Panc1 (cell line): ENCODE data around the gene EIF4ENIF1.
"Not testable (repeated sequence)": the region's sequence is repeated elsewhere in the genome, so short reads cannot be mapped to it uniquely, and the experiment has no call there.

Source experiments
- POLR2AphosphoS5 ChIP-seq: IDR thresholded peaks from 2 replicates; pipeline ENCODE4 v1.6.1; 2012; ENCODE audit warnings: mild to moderate bottlenecking, low read depth, low read length, moderate library complexity
- TF ChIP-seq, protein P1 (sequence below): fragments of 450-650 bp; IDR thresholded peaks from 2 replicates; pipeline ENCODE4 v1.5.1; 2017; ENCODE audit warnings: mild to moderate bottlenecking
- TF ChIP-seq, protein P2 (sequence below), 2 experiments: IDR thresholded peaks; 2 replicates each; pipeline ENCODE4 v1.6.1; 2011 to 2012; ENCODE audit warnings: low read depth in 2 of 2, control low read depth in 1 of 2, low read length in 1 of 2, mild to moderate bottlenecking in 1 of 2, moderate library complexity in 1 of 2; ENCODE audit not compliant: insufficient read depth in 1 of 2

DNA sequence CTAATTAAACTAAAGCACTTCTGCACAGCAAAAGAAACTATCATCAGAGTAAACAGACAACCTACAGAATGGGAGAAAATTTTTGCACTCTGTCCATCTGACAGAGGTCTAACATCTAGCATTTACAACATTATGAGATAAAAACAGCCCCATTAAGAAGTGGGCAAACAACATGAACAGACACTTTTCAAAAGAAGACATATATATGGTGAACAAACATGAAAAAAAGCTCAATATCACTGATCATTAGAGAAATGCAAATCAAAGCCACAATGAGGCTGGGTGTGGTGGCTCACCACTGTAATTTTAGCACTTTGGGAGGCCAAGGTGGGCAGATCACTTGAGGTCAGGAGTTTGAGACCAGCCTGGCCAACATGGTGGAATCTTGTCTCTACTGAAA lies 17.9 kb upstream of the EIF4ENIF1 start:
- TF ChIP-seq, protein P1, sequence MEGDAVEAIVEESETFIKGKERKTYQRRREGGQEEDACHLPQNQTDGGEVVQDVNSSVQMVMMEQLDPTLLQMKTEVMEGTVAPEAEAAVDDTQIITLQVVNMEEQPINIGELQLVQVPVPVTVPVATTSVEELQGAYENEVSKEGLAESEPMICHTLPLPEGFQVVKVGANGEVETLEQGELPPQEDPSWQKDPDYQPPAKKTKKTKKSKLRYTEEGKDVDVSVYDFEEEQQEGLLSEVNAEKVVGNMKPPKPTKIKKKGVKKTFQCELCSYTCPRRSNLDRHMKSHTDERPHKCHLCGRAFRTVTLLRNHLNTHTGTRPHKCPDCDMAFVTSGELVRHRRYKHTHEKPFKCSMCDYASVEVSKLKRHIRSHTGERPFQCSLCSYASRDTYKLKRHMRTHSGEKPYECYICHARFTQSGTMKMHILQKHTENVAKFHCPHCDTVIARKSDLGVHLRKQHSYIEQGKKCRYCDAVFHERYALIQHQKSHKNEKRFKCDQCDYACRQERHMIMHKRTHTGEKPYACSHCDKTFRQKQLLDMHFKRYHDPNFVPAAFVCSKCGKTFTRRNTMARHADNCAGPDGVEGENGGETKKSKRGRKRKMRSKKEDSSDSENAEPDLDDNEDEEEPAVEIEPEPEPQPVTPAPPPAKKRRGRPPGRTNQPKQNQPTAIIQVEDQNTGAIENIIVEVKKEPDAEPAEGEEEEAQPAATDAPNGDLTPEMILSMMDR: not testable (repeated sequence)
- not testable (repeated sequence) for TF ChIP-seq POLR2AphosphoS5
- TF ChIP-seq, protein P2, sequence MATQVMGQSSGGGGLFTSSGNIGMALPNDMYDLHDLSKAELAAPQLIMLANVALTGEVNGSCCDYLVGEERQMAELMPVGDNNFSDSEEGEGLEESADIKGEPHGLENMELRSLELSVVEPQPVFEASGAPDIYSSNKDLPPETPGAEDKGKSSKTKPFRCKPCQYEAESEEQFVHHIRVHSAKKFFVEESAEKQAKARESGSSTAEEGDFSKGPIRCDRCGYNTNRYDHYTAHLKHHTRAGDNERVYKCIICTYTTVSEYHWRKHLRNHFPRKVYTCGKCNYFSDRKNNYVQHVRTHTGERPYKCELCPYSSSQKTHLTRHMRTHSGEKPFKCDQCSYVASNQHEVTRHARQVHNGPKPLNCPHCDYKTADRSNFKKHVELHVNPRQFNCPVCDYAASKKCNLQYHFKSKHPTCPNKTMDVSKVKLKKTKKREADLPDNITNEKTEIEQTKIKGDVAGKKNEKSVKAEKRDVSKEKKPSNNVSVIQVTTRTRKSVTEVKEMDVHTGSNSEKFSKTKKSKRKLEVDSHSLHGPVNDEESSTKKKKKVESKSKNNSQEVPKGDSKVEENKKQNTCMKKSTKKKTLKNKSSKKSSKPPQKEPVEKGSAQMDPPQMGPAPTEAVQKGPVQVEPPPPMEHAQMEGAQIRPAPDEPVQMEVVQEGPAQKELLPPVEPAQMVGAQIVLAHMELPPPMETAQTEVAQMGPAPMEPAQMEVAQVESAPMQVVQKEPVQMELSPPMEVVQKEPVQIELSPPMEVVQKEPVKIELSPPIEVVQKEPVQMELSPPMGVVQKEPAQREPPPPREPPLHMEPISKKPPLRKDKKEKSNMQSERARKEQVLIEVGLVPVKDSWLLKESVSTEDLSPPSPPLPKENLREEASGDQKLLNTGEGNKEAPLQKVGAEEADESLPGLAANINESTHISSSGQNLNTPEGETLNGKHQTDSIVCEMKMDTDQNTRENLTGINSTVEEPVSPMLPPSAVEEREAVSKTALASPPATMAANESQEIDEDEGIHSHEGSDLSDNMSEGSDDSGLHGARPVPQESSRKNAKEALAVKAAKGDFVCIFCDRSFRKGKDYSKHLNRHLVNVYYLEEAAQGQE (IDR thresholded peaks at IDR 0.05; ENCODE audit: insufficient read depth in 1 of 2, low read depth in 2 of 2, low read length in 1 of 2): not testable (repeated sequence)
